Common myeloid progenitor, CD34-positive (primary cell): ENCODE measurements around the gene TMEM88.

Experiments
- CTCF ChIA-PET: fragments of 350-600 bp; sonication (Branson Sonifier 250); formaldehyde crosslinking; loops from one replicate; lab custom pipeline; 2021; ENCODE audit warnings: antibody characterized with exemption; lab: Charles Lee
- POLR2A ChIA-PET: fragments of 350-600 bp; sonication (Branson Sonifier 250); formaldehyde crosslinking; loops from one replicate; lab custom pipeline; 2021; ENCODE audit warnings: antibody characterized with exemption; lab: Charles Lee
- DNase-seq, 3 donors: peaks; one replicate each; pipeline versions ENCODE4 v3.0.0 to v3.0.0-alpha.2; 2013
- H3K27ac ChIP-seq, 2 experiments: 1 replicate in 1 of 2; 2 replicates in 1 of 2; pipeline ENCODE4 v1.7.0; 2013; ENCODE audit warnings: inconsistent platforms in 2 of 2, low read length in 2 of 2, mild to moderate bottlenecking in 2 of 2, low read depth in 1 of 2, moderate library complexity in 1 of 2; ENCODE audit not compliant: severe bottlenecking in 2 of 2, insufficient read depth in 1 of 2, poor library complexity in 1 of 2
- H3K27me3 ChIP-seq, 5 experiments: replicated peaks in 2 of 5; 1 replicate in 3 of 5; 2 replicates in 2 of 5; pipeline versions ENCODE4 v1.6.1 to v1.7.0; 2013; ENCODE audit warnings: low read length in 4 of 5, mild to moderate bottlenecking in 2 of 5, moderate library complexity in 2 of 5, inconsistent platforms in 1 of 5; ENCODE audit not compliant: insufficient read depth in 5 of 5, control insufficient read depth in 4 of 5
- H3K36me3 ChIP-seq, 4 experiments: 1 replicate in 2 of 4; 2 replicates in 2 of 4; pipeline versions ENCODE4 v1.6.1 to v1.7.0; 2013; ENCODE audit warnings: low read length in 3 of 4, control low read depth in 1 of 4, mild to moderate bottlenecking in 1 of 4; ENCODE audit not compliant: control insufficient read depth in 4 of 4, insufficient read depth in 4 of 4
- H3K4me1 ChIP-seq, 4 experiments: 1 replicate in 3 of 4; 2 replicates in 1 of 4; pipeline versions ENCODE4 v1.6.1 to v1.7.1; 2013; ENCODE audit warnings: low read length in 3 of 4, mild to moderate bottlenecking in 3 of 4, control low read depth in 1 of 4, inconsistent platforms in 1 of 4, moderate library complexity in 1 of 4; ENCODE audit not compliant: control insufficient read depth in 4 of 4, insufficient read depth in 4 of 4; ENCODE audit errors: control extremely low read depth in 1 of 4
- H3K4me3 ChIP-seq, 7 experiments: 1 replicate in 4 of 7; 2 replicates in 3 of 7; pipeline versions ENCODE4 v1.5.1 to v1.7.0; 2013; ENCODE audit warnings: mild to moderate bottlenecking in 7 of 7, low read length in 6 of 7, moderate library complexity in 6 of 7, inconsistent platforms in 2 of 7, low read depth in 2 of 7, control low read depth in 1 of 7; ENCODE audit not compliant: insufficient read depth in 4 of 7, control insufficient read depth in 1 of 7; ENCODE audit errors: extremely low read depth in 1 of 7
- H3K9me3 ChIP-seq, 5 experiments: 1 replicate in 4 of 5; 2 replicates in 1 of 5; pipeline versions ENCODE4 v1.6.1 to v1.7.1; 2013; ENCODE audit warnings: low read length in 4 of 5, mild to moderate bottlenecking in 2 of 5, inconsistent platforms in 1 of 5, low read depth in 1 of 5, moderate library complexity in 1 of 5; ENCODE audit not compliant: control insufficient read depth in 4 of 5, insufficient read depth in 2 of 5; ENCODE audit errors: control extremely low read depth in 1 of 5
- whole genome bisulfite sequencing: methylation state at CpG from one replicate; pipeline ENCODE4 v1.1.5; 2013; ENCODE audit not compliant: insufficient coverage; 5-methylcytosine and 5-hydroxymethylcytosine counted together

Gene TMEM88

GRCh38 chr17:7822126-7822525 lies 32.7 kb upstream of the TMEM88 start:
- WGBS: 92% methylated on average over 11 of the region's 14 CpGs
- no peak overlapping the region for H3K4me3 ChIP-seq
- peaks cover 0 to 2% (median 0%) of the 10 kb centered on the region in 5 experiments for H3K27me3 ChIP-seq
- H3K4me1 ChIP-seq: no peaks in the 10 kb centered on the region
- POLR2A ChIA-PET: interaction anchor here (0.6 to 1.4 kb wide), 3 partner anchors 21 to 28 kb away, joined by 3 read pairs; no protein-coding TSS in a partner anchor
- DNase-seq: no peak
- CTCF ChIA-PET: interaction anchor here (0.5 to 4.9 kb wide), 7 partner anchors 11 to 79 kb away, joined by 3 to 34 read pairs (median 5); partner anchors contain the start of genes KDM6B and NAA38
- H3K36me3 ChIP-seq: no peaks in the 10 kb centered on the region
- no peaks in the 10 kb centered on the region for H3K9me3 ChIP-seq
- H3K27ac ChIP-seq: no peak overlapping the region

GRCh38 chr17:7823581-7824001 lies 31.3 kb upstream of the TMEM88 start:
- no peak overlapping the region for H3K4me3 ChIP-seq
- H3K27me3 ChIP-seq: peaks cover 0 to 2% (median 0%) of the 10 kb centered on the region in 5 experiments
- ChIA-PET POLR2A (interaction anchor here (0.6 kb wide), 1 partner anchor 20 kb away, joined by 3 read pairs; no protein-coding TSS in a partner anchor), CTCF (interaction anchor here (0.5 to 4.9 kb wide), 11 partner anchors 10 to 166 kb away, joined by 3 to 34 read pairs (median 4); partner anchors contain the start of gene KDM6B)
- no peak for DNase-seq
- no peak overlapping the region for H3K27ac ChIP-seq
- 92% methylated on average over 19 of the region's 20 CpGs for WGBS
- no peaks in the 10 kb centered on the region for H3K4me1 ChIP-seq
- no peaks in the 10 kb centered on the region for H3K9me3 ChIP-seq
- H3K36me3 ChIP-seq: no peaks in the 10 kb centered on the region

GRCh38 chr17:7824021-7824924 lies 30.6 kb upstream of the TMEM88 start:
- Histone ChIP-seq H3K36me3 (no peaks in the 10 kb centered on the region), H3K4me3 (no peak overlapping the region), H3K27ac (no peak overlapping the region), H3K27me3 (peaks cover 0 to 2% (median 0%) of the 10 kb centered on the region in 5 experiments), H3K9me3 (no peaks in the 10 kb centered on the region), H3K4me1 (no peaks in the 10 kb centered on the region)
- DNase-seq: no peak
- ChIA-PET CTCF (interaction anchor here (1.0 to 4.9 kb wide), 18 partner anchors 9 to 169 kb away, joined by 3 to 34 read pairs (median 5); partner anchors contain the start of genes CYB5D1, KDM6B and NAA38), POLR2A (interaction anchor here (1.3 to 1.8 kb wide), 2 partner anchors 11 to 18 kb away, joined by 6 to 12 read pairs; no protein-coding TSS in a partner anchor)
- WGBS: 94% methylated on average over 6 of the region's 9 CpGs

- Histone ChIP-seq H3K4me3 (no peak overlapping the region), H3K27me3 (peaks cover 0 to 2% (median 0%) of the 10 kb centered on the region in 5 experiments), H3K36me3 (no peaks in the 10 kb centered on the region), H3K4me1 (no peaks in the 10 kb centered on the region), H3K27ac (no peak overlapping the region), H3K9me3 (no peaks in the 10 kb centered on the region)
- ChIA-PET CTCF (interaction anchor here (0.9 to 4.9 kb wide), 22 partner anchors 8 to 168 kb away, joined by 3 to 34 read pairs (median 4); partner anchors contain the start of genes CYB5D1, KDM6B and NAA38), POLR2A (interaction anchor here (0.9 to 1.8 kb wide), 3 partner anchors 10 to 31 kb away, joined by 3 to 12 read pairs (median 6); partner anchors contain the start of gene NAA38)
- whole genome bisulfite sequencing: 69% methylated on average over 8 of the region's 12 CpGs
- peak in 1 of 3 donors; percentile 15 for DNase-seq
Measured at GRCh38 chr17:7825206-7825990, 29.5 kb upstream of the TMEM88 start.

- no peak overlapping the region for H3K27ac ChIP-seq
- H3K4me1 ChIP-seq: peaks cover 0 to 20% (median 10%) of the 10 kb centered on the region in 4 experiments
- H3K4me3 ChIP-seq: no peak overlapping the region
- no peaks in the 10 kb centered on the region for H3K36me3 ChIP-seq
- ChIA-PET CTCF (interaction anchor here (1.4 to 5.6 kb wide), 2 partner anchors 6 to 20 kb away, joined by 4 to 34 read pairs; no protein-coding TSS in a partner anchor), POLR2A (interaction anchor here (0.6 kb wide), 1 partner anchor 16 kb away, joined by 3 read pairs; no protein-coding TSS in a partner anchor)
- WGBS: 94% methylated on average over 4 of the region's 8 CpGs
- DNase-seq: no peak
- H3K27me3 ChIP-seq: no peaks in the 10 kb centered on the region
- no peaks in the 10 kb centered on the region for H3K9me3 ChIP-seq
Measured at GRCh38 chr17:7830616-7831015, 24.2 kb upstream of the TMEM88 start.

GRCh38 chr17:7831233-7831632 lies 23.6 kb upstream of the TMEM88 start:
- H3K4me1 ChIP-seq: peaks cover 0 to 26% (median 16%) of the 10 kb centered on the region in 4 experiments
- 92% methylated on average over 7 of the region's 7 CpGs for WGBS
- H3K27me3 ChIP-seq: no peaks in the 10 kb centered on the region
- ChIA-PET POLR2A (interaction anchor here (2.7 kb wide), 1 partner anchor 11 kb away, joined by 15 read pairs; no protein-coding TSS in a partner anchor), CTCF (interaction anchor here (0.9 to 5.6 kb wide), 9 partner anchors 7 to 226 kb away, joined by 3 to 34 read pairs (median 4); no protein-coding TSS in a partner anchor)
- no peak for DNase-seq
- no peak overlapping the region for H3K4me3 ChIP-seq
- H3K27ac ChIP-seq: no peak overlapping the region
- H3K36me3 ChIP-seq: no peaks in the 10 kb centered on the region
- no peaks in the 10 kb centered on the region for H3K9me3 ChIP-seq
